Renal cortical epithelial cell (primary cell): Measurements from ENCODE around the gene RFK. TPM values are rescaled to one million over a fixed set of nuclear protein-coding genes. Genes with fewer than 3 reads are reported as not detected.
"Not testable (repeated sequence)": the region's sequence is repeated elsewhere in the genome, so short reads cannot be mapped to it uniquely, and the experiment has no call there.

Source experiments
- DNase-seq: peaks from one replicate; pipeline ENCODE4 v3.0.0-alpha.2; 2011; ENCODE audit warnings: low read depth
- total RNA-seq: library from RNA; depleted of rRNA; stranded (reverse); fragments of >200 nt; gene quantifications from 2 replicates; pipeline ENCODE4 v1.2.3, GENCODE V29; 2014

The RFK gene
- total RNA-seq = 56.6 and 71.0 TPM in 2 replicates

- peak; percentile 73 for DNase-seq
Observed at GRCh38 chr9:76394195-76394959, at the start of gene RFK. Gene RFK, minus strand, starts transcription at chr9:76394426. Its CDS starts 255 bp downstream, at chr9:76394171.

GRCh38 chr9:76443887-76444286, 49.7 kb upstream of the RFK start:
- no peak for DNase-seq

GRCh38 chr9:76441551-76442322, 47.5 kb upstream of the RFK start:
- peak; percentile 91 for DNase-seq

GRCh38 chr9:76438841-76439588, 44.8 kb upstream of the RFK start:
- DNase-seq = no peak

GRCh38 chr9:76437017-76437699, 42.9 kb upstream of the RFK start:
- DNase-seq = not testable (repeated sequence)

GRCh38 chr9:76434897-76435296, 40.7 kb upstream of the RFK start:
- not testable (repeated sequence) for DNase-seq

- peak; percentile 80 for DNase-seq
Observed at GRCh38 chr9:76433836-76434235, 39.6 kb upstream of the RFK start.

GRCh38 chr9:76433406-76433805, 39.2 kb upstream of the RFK start:
- DNase-seq = no peak

GRCh38 chr9:76431601-76432000, 37.4 kb upstream of the RFK start:
- DNase-seq = no peak

GRCh38 chr9:76426807-76427419, 32.7 kb upstream of the RFK start:
- no peak for DNase-seq

GRCh38 chr9:76425677-76426453, 31.6 kb upstream of the RFK start:
- no peak for DNase-seq

GRCh38 chr9:76424491-76424890, 30.3 kb upstream of the RFK start:
- no peak for DNase-seq

GRCh38 chr9:76423216-76424177, 29.3 kb upstream of the RFK start:
- no peak for DNase-seq

- peak; percentile 21 for DNase-seq
Observed at GRCh38 chr9:76419782-76420380, 25.7 kb upstream of the RFK start.

GRCh38 chr9:76417394-76417793, 23.2 kb upstream of the RFK start:
- peak; percentile 42 for DNase-seq

GRCh38 chr9:76415731-76416130, 21.5 kb upstream of the RFK start:
- DNase-seq = peak; percentile 58

- DNase-seq = peak; percentile 53
Observed at GRCh38 chr9:76415154-76415553, 20.9 kb upstream of the RFK start.

- DNase-seq = peak; percentile 31
Observed at GRCh38 chr9:76414661-76415060, 20.4 kb upstream of the RFK start.

- no peak for DNase-seq
Observed at GRCh38 chr9:76413658-76414057, 19.4 kb upstream of the RFK start.
